Body of pancreas (tissue), 4 donors: Measurements from ENCODE around the gene VAMP3.

ENCODE experiments used
- CTCF ChIP-seq, 7 experiments: fragments of 450-650 bp in 4 of 7; fragments of 200-600 bp in 3 of 7; sonication (generic) in 3 of 7; IDR thresholded peaks; one replicate each; pipeline ENCODE4 v1.5.1; 2016 to 2019; ENCODE audit warnings: antibody characterized with exemption in 7 of 7
- POLR2A ChIP-seq, 3 donors: fragments of 450-650 bp; IDR thresholded peaks; one replicate each; pipeline ENCODE4 v1.6.1; 2016; ENCODE audit warnings: antibody characterized with exemption in 3 of 3, mild to moderate bottlenecking in 2 of 3

DNA sequence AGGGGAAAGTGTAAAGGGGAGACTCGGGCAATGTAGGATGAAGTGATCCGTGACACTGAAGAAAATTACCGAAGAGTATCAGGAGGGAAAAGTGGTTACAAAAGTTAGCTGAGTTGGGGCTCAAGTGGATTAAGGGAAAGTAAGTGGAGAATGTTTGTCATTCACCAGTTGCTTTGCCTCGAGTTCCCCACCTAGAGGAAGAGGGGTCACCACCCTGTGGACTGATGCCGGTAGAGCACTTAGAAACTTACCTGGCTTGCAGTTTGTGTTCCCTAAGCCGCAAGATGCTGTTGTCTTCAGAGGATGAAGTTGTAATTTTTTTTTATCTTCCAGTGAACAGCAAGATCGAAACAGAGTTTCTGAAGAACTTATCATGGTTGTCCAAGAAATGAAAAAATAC is 14.0 kb downstream of the VAMP3 start:
- TF ChIP-seq CTCF (IDR thresholded peaks at IDR 0.05), result no peak
- no peak for TF ChIP-seq POLR2A (IDR thresholded peaks at IDR 0.05)
